Transverse colon (tissue), 3 donors: ENCODE measurements around the gene MFF.

Experiments used
- CTCF ChIP-seq, 5 experiments: fragments of 200-600 bp in 3 of 5; fragments of 450-650 bp in 2 of 5; sonication (generic) in 3 of 5; IDR thresholded peaks; 1 replicate in 2 of 5; 2 replicates in 3 of 5; pipeline ENCODE4 v1.5.1; 2016 to 2017; ENCODE audit warnings: antibody characterized with exemption in 5 of 5, inconsistent platforms in 3 of 5, mild to moderate bottlenecking in 2 of 5, moderate library complexity in 1 of 5
- EP300 ChIP-seq: sonication (generic); formaldehyde crosslinking; IDR thresholded peaks from one replicate; pipeline ENCODE4 v1.6.1; 2017; ENCODE audit warnings: antibody characterized with exemption, low read depth
- POLR2A ChIP-seq: fragments of 450-650 bp; IDR thresholded peaks from one replicate; pipeline ENCODE4 v1.6.1; 2016; ENCODE audit warnings: antibody characterized with exemption, mild to moderate bottlenecking, moderate library complexity

GRCh38 chr2:227308784-227309183 is 16.3 kb upstream of the MFF start:
- TF ChIP-seq CTCF (IDR thresholded peaks at IDR 0.05) (no peak), POLR2A (no peak), EP300 (no peak)
